AG04450 (cell line): ENCODE measurements around the gene PTPRG. TPM values are rescaled to one million over a fixed set of nuclear protein-coding genes. Genes with fewer than 3 reads are reported as not detected.

Experiments used
- CTCF ChIA-PET: fragments of 300-600, 350-600 bp; formaldehyde crosslinking; extraction: SDS; loops from one replicate; lab custom pipeline; 2022; ENCODE audit warnings: antibody characterized with exemption, inconsistent platforms; lab: Charles Lee
- POLR2A ChIA-PET: fragments of 350-600 bp; formaldehyde crosslinking; extraction: SDS; loops from one replicate; lab custom pipeline; 2021; ENCODE audit warnings: antibody characterized with exemption, inconsistent platforms; lab: Yijun Ruan, JAX
- DNase-seq: peaks from one replicate; pipeline ENCODE4 v3.0.0-alpha.2; 2011; ENCODE audit warnings: low read depth, low spot score
- H3K27ac ChIP-seq: one replicate; pipeline ENCODE4 v1.5.1; 2012; ENCODE audit warnings: low read depth, low read length, control low read depth
- H3K27me3 ChIP-seq: one replicate; pipeline ENCODE4 v1.6.0; 2012; ENCODE audit warnings: low read length; ENCODE audit not compliant: control insufficient read depth, insufficient read depth
- H3K4me3 ChIP-seq: 2 replicates; pipeline ENCODE4 v1.5.1; 2011; ENCODE audit warnings: mild to moderate bottlenecking, low read depth, low read length, control low read depth
- H3K9me3 ChIP-seq: 2 replicates; pipeline ENCODE4 v1.5.1; 2012; ENCODE audit warnings: low read length; ENCODE audit not compliant: control insufficient read depth, insufficient read depth
- CTCF ChIP-seq: IDR thresholded peaks from 2 replicates; pipeline ENCODE4 v1.5.1; 2011; ENCODE audit warnings: low read depth, low read length, control low read depth, inconsistent platforms
- polyA plus RNA-seq: library from polyadenylated mRNA; depleted of rRNA; stranded (reverse); fragments of >200 nt; gene quantifications from 2 replicates; pipeline ENCODE4 v1.2.3, GENCODE V29; 2011

The PTPRG gene
- polyA plus RNA-seq, 1 experiment: 26.5 TPM

- CTCF ChIA-PET: no interaction called here
- Histone ChIP-seq H3K4me3 (no peak overlapping the region), H3K9me3 (no peaks in the 10 kb centered on the region)
Measured at GRCh38 chr3:61723038-61723437, 161.7 kb downstream of the PTPRG start.

GRCh38 chr3:61724183-61724582, 162.8 kb downstream of the PTPRG start:
- Histone ChIP-seq H3K4me3 (no peak overlapping the region), H3K27me3 (no peaks in the 10 kb centered on the region), H3K9me3 (no peaks in the 10 kb centered on the region), H3K27ac (no peak overlapping the region)
- ChIA-PET POLR2A (no interaction called here), CTCF (no interaction called here)
- no peak for TF ChIP-seq CTCF
- DNase-seq: no peak

More at GRCh38 chr3:61723038-61723437, 161.7 kb downstream of the PTPRG start:
- DNase-seq: no peak
- H3K27ac ChIP-seq: no peak overlapping the region
- TF ChIP-seq CTCF: no peak
- POLR2A ChIA-PET: no interaction called here
- H3K27me3 ChIP-seq: no peaks in the 10 kb centered on the region

GRCh38 chr3:61724801-61725200, 163.4 kb downstream of the PTPRG start:
- CTCF ChIA-PET: no interaction called here
- POLR2A ChIA-PET: no interaction called here

GRCh38 chr3:61725851-61726333, 164.5 kb downstream of the PTPRG start:
- H3K27me3 ChIP-seq: no peaks in the 10 kb centered on the region
- TF ChIP-seq CTCF: no peak
- H3K9me3 ChIP-seq: no peaks in the 10 kb centered on the region
- DNase-seq: peak; percentile 33
- no peak overlapping the region for H3K27ac ChIP-seq
- POLR2A ChIA-PET: no interaction called here
- H3K4me3 ChIP-seq: no peak overlapping the region
- CTCF ChIA-PET: no interaction called here

More at GRCh38 chr3:61724801-61725200, 163.4 kb downstream of the PTPRG start:
- Histone ChIP-seq H3K9me3 (no peaks in the 10 kb centered on the region), H3K27me3 (no peaks in the 10 kb centered on the region), H3K27ac (no peak overlapping the region), H3K4me3 (no peak overlapping the region)
- no peak for DNase-seq
- no peak for TF ChIP-seq CTCF

- CTCF ChIA-PET: no interaction called here
- Histone ChIP-seq H3K27ac (no peak overlapping the region), H3K9me3 (no peaks in the 10 kb centered on the region), H3K27me3 (no peaks in the 10 kb centered on the region), H3K4me3 (no peak overlapping the region)
- POLR2A ChIA-PET: no interaction called here
- TF ChIP-seq CTCF: no peak
- no peak for DNase-seq
Measured at GRCh38 chr3:61727435-61727834, 166.1 kb downstream of the PTPRG start.
